GM21825 (cell line): ENCODE results near the gene NAV2.
"Not testable (repeated sequence)": the region's sequence is repeated elsewhere in the genome, so short reads cannot be mapped to it uniquely, and the experiment has no call there.

ENCODE experiments used
- ATAC-seq: cut with Tn5 transposase; IDR thresholded peaks from one replicate; pipeline ENCODE4 v1.9.1; 2021; ENCODE audit warnings: mild to moderate bottlenecking, moderate library complexity; ENCODE audit not compliant: unreplicated experiment

Gene NAV2

GRCh38 chr11:19987331-19987801 lies 274.7 kb downstream of the NAV2 start:
- no peak for ATAC-seq

GRCh38 chr11:19988598-19988997 lies 276.0 kb downstream of the NAV2 start:
- no peak for ATAC-seq

- no peak for ATAC-seq
Measured at GRCh38 chr11:19989191-19989590, 276.6 kb downstream of the NAV2 start.

GRCh38 chr11:19992162-19992561 lies 279.5 kb downstream of the NAV2 start:
- ATAC-seq = no peak

- no peak for ATAC-seq
Measured at GRCh38 chr11:19992998-19993397, 280.4 kb downstream of the NAV2 start.

GRCh38 chr11:19994672-19995071 lies 282.0 kb downstream of the NAV2 start:
- ATAC-seq = no peak

GRCh38 chr11:19995145-19995544 lies 282.5 kb downstream of the NAV2 start:
- no peak for ATAC-seq

- no peak for ATAC-seq
Measured at GRCh38 chr11:19996571-19996970, 283.9 kb downstream of the NAV2 start.

GRCh38 chr11:20000022-20000350 lies 287.3 kb downstream of the NAV2 start:
- no peak for ATAC-seq

GRCh38 chr11:20000351-20001134 lies 287.9 kb downstream of the NAV2 start:
- no peak for ATAC-seq

- ATAC-seq = no peak
Measured at GRCh38 chr11:20002312-20003216, 289.9 kb downstream of the NAV2 start.

GRCh38 chr11:20003351-20003750 lies 290.7 kb downstream of the NAV2 start:
- no peak for ATAC-seq

- no peak for ATAC-seq
Measured at GRCh38 chr11:20004866-20005265, 292.2 kb downstream of the NAV2 start.

- no peak for ATAC-seq
Measured at GRCh38 chr11:20005747-20006146, 293.1 kb downstream of the NAV2 start.

- ATAC-seq = not testable (repeated sequence)
Measured at GRCh38 chr11:20006618-20007017, 294.0 kb downstream of the NAV2 start.

- ATAC-seq = no peak
Measured at GRCh38 chr11:20007386-20007785, 294.7 kb downstream of the NAV2 start.

- no peak for ATAC-seq
Measured at GRCh38 chr11:20008190-20008870, 295.7 kb downstream of the NAV2 start.

GRCh38 chr11:20008871-20009644 lies 296.4 kb downstream of the NAV2 start:
- ATAC-seq = no peak

GRCh38 chr11:20010156-20010850 lies 297.7 kb downstream of the NAV2 start:
- no peak for ATAC-seq

GRCh38 chr11:20010851-20011225 lies 298.2 kb downstream of the NAV2 start:
- ATAC-seq = no peak
